GM12878 (cell line): ENCODE results near the gene LENG1. TPM values are rescaled to one million over a fixed set of nuclear protein-coding genes. Genes with fewer than 3 reads are reported as not detected.

Experiments used
- ATF7 ChIP-seq: fragments of 450-650 bp; IDR thresholded peaks from 2 replicates; pipeline ENCODE4 v1.6.1; 2016; ENCODE audit warnings: low read depth, mild to moderate bottlenecking
- CHD2 ChIP-seq: IDR thresholded peaks from 2 replicates; pipeline ENCODE4 v1.6.1; 2011; ENCODE audit warnings: low read depth, low read length, improper control_type of control experiment, borderline replicate concordance
- IKZF2 ChIP-seq, 2 experiments: fragments of 450-650 bp; IDR thresholded peaks; 2 replicates each; pipeline ENCODE4 v1.6.1; 2017; ENCODE audit warnings: mild to moderate bottlenecking in 2 of 2, moderate library complexity in 2 of 2
- MEF2B ChIP-seq: fragments of 450-650 bp; IDR thresholded peaks from 2 replicates; pipeline ENCODE4 v1.6.1; 2018; ENCODE audit warnings: mild to moderate bottlenecking, moderate library complexity; ENCODE audit not compliant: partially characterized antibody, poor library complexity, severe bottlenecking
- MYC ChIP-seq: IDR thresholded peaks from 2 replicates; pipeline ENCODE4 v1.6.1; 2011; ENCODE audit warnings: mild to moderate bottlenecking, low read length, moderate library complexity, inconsistent platforms; ENCODE audit not compliant: insufficient read depth, insufficient replicate concordance, insufficient read length, severe bottlenecking
- NBN ChIP-seq: fragments of 450-650 bp; IDR thresholded peaks from 2 replicates; pipeline ENCODE4 v1.6.1; 2016
- RELA ChIP-seq: fragments of 450-650 bp; IDR thresholded peaks from 2 replicates; pipeline ENCODE4 v1.8.0; 2014; ENCODE audit warnings: borderline replicate concordance; ENCODE audit not compliant: partially characterized antibody
- REST ChIP-seq: IDR thresholded peaks from 2 replicates; pipeline ENCODE4 v1.6.1; 2012; ENCODE audit warnings: mild to moderate bottlenecking, low read depth, low read length
- RUNX3 ChIP-seq: IDR thresholded peaks from 2 replicates; pipeline ENCODE4 v1.6.1; 2012; ENCODE audit warnings: low read length, inconsistent platforms
- STAT1 ChIP-seq: fragments of 450-650 bp; conservative IDR thresholded peaks from 2 replicates; pipeline ENCODE4 v1.6.1; 2014; ENCODE audit warnings: antibody characterized with exemption, mild to moderate bottlenecking
- ZNF622 ChIP-seq: fragments of 450-650 bp; IDR thresholded peaks from 2 replicates; pipeline ENCODE4 v1.6.1; 2017; ENCODE audit warnings: mild to moderate bottlenecking, inconsistent platforms
- polyA plus RNA-seq, 11 experiments: library from polyadenylated mRNA; depleted of rRNA in 4 of 11; unstranded in 6 of 11; stranded (reverse) in 5 of 11; fragments of >200 nt; fragmentation: Nextera tagmentation in 4 of 11; fragmentation: Illumina TruSeq in 1 of 11; extraction: Ambion mirVana in 4 of 11; extraction: Trizol in 1 of 11; gene quantifications; 1 replicate in 1 of 11; 2 replicates in 10 of 11; pipeline versions ENCODE4 v1.2.1 to v1.2.3, GENCODE V29; 2011 to 2016; ENCODE audit warnings: inconsistent platforms in 2 of 11, missing spikeins in 2 of 11, low read depth in 1 of 11
- total RNA-seq, 4 experiments: library from RNA; depleted of rRNA in 3 of 4; stranded (reverse); fragments of >200 nt in 3 of 4; fragmentation: Illumina TruSeq in 1 of 4; extraction: Trizol in 1 of 4; gene quantifications; 2 replicates each; pipeline versions ENCODE4 v1.2.1 to v1.2.3, GENCODE V29; 2013 to 2021
- TF ChIP-seq, protein P1 (sequence below): fragments of 450-650 bp; formaldehyde crosslinking; IDR thresholded peaks from 2 replicates; pipeline ENCODE4 v1.5.0; 2022; ENCODE audit warnings: mild to moderate bottlenecking, missing genetic modification characterization
- TF ChIP-seq, protein P2 (sequence below): fragments of 450-650 bp; IDR thresholded peaks from 2 replicates; pipeline ENCODE4 v1.6.1; 2017; ENCODE audit warnings: mild to moderate bottlenecking, moderate library complexity
- TF ChIP-seq, protein P3 (sequence below): fragments of 150-350 bp; IDR thresholded peaks from 2 replicates; pipeline ENCODE4 v1.6.1; 2014; ENCODE audit warnings: mild to moderate bottlenecking, low read depth, low read length

Gene LENG1
- total and polyA plus RNA-seq, 10 of the 15 experiments (the other 5 are each of a cell fraction or from before 2014, with no cell fraction given) = 0.21 to 10.8 (median 5.8) TPM

DNA sequence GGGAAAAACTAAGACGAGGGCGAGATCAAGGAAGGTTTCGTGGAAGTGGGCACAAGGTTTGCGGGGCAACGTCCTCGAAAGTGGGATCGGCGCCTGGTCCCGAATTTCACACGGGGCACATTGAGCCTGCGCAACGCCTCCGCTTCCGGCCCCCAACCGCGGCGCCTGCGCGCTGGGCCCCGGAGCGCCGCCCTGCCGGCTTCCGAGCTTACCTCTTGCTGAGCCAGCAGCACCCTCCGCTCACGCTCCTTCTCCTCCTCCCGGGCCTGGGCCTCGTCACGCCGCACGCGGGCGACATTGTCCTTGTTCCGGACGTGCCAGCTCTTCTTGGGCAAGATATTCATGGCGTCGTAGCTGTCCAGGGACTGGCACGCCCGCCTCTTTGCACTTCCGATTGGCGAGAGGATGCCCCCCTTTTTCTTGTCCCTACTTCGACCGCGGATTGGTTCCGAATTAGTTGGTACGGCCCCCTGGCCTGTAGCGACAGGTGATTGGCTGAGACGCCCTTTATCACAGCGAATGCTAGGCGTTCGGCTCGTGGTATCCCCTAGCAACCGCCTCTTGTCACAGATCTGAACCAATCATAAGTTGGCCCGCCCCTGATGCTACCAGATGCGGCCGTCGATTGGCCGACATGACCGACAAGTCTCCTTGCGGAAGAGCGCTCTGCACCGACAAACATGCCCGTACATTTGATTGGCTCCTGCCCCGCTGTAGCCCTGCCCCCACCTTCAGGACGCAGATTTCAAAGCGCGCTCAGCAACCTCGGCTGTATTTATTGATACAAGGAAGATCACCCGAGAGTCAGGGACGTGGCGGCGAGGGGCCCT, at the start of gene LENG1 (continued):
- TF ChIP-seq, protein P1, sequence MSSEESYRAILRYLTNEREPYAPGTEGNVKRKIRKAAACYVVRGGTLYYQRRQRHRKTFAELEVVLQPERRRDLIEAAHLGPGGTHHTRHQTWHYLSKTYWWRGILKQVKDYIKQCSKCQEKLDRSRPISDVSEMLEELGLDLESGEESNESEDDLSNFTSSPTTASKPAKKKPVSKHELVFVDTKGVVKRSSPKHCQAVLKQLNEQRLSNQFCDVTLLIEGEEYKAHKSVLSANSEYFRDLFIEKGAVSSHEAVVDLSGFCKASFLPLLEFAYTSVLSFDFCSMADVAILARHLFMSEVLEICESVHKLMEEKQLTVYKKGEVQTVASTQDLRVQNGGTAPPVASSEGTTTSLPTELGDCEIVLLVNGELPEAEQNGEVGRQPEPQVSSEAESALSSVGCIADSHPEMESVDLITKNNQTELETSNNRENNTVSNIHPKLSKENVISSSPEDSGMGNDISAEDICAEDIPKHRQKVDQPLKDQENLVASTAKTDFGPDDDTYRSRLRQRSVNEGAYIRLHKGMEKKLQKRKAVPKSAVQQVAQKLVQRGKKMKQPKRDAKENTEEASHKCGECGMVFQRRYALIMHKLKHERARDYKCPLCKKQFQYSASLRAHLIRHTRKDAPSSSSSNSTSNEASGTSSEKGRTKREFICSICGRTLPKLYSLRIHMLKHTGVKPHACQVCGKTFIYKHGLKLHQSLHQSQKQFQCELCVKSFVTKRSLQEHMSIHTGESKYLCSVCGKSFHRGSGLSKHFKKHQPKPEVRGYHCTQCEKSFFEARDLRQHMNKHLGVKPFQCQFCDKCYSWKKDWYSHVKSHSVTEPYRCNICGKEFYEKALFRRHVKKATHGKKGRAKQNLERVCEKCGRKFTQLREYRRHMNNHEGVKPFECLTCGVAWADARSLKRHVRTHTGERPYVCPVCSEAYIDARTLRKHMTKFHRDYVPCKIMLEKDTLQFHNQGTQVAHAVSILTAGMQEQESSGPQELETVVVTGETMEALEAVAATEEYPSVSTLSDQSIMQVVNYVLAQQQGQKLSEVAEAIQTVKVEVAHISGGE (CRISPR knock-in tag) = 0 out of 2 replicates have a peak, but pooled peaks have one; percentile 25
- TF ChIP-seq REST (peak; percentile 23; the same call in 1 of the 2 replicates), CHD2 (peak; percentile 97), RUNX3 (peak; percentile 59), ZNF622 (no peak), STAT1 (no peak; the same call in 1 of the 2 replicates), MEF2B (peak; percentile 67), IKZF2 (IDR thresholded peaks at IDR 0.05) (no peak; a peak in 1 of 4 replicates), NBN (peak; percentile 56), ATF7 (0 out of 2 replicates have a peak, but pooled peaks have one; percentile 21), MYC (no peak), RELA (no peak)
- TF ChIP-seq, protein P2, sequence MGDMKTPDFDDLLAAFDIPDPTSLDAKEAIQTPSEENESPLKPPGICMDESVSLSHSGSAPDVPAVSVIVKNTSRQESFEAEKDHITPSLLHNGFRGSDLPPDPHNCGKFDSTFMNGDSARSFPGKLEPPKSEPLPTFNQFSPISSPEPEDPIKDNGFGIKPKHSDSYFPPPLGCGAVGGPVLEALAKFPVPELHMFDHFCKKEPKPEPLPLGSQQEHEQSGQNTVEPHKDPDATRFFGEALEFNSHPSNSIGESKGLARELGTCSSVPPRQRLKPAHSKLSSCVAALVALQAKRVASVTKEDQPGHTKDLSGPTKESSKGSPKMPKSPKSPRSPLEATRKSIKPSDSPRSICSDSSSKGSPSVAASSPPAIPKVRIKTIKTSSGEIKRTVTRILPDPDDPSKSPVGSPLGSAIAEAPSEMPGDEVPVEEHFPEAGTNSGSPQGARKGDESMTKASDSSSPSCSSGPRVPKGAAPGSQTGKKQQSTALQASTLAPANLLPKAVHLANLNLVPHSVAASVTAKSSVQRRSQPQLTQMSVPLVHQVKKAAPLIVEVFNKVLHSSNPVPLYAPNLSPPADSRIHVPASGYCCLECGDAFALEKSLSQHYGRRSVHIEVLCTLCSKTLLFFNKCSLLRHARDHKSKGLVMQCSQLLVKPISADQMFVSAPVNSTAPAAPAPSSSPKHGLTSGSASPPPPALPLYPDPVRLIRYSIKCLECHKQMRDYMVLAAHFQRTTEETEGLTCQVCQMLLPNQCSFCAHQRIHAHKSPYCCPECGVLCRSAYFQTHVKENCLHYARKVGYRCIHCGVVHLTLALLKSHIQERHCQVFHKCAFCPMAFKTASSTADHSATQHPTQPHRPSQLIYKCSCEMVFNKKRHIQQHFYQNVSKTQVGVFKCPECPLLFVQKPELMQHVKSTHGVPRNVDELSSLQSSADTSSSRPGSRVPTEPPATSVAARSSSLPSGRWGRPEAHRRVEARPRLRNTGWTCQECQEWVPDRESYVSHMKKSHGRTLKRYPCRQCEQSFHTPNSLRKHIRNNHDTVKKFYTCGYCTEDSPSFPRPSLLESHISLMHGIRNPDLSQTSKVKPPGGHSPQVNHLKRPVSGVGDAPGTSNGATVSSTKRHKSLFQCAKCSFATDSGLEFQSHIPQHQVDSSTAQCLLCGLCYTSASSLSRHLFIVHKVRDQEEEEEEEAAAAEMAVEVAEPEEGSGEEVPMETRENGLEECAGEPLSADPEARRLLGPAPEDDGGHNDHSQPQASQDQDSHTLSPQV = no peak
- TF ChIP-seq, protein P3, sequence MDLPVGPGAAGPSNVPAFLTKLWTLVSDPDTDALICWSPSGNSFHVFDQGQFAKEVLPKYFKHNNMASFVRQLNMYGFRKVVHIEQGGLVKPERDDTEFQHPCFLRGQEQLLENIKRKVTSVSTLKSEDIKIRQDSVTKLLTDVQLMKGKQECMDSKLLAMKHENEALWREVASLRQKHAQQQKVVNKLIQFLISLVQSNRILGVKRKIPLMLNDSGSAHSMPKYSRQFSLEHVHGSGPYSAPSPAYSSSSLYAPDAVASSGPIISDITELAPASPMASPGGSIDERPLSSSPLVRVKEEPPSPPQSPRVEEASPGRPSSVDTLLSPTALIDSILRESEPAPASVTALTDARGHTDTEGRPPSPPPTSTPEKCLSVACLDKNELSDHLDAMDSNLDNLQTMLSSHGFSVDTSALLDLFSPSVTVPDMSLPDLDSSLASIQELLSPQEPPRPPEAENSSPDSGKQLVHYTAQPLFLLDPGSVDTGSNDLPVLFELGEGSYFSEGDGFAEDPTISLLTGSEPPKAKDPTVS = no peak
